Measurements from ENCODE around the gene ST3GAL5.

- TF ChIP-seq CTCF (IDR thresholded peaks at IDR 0.05) = no peak
- TF ChIP-seq POLR2A (IDR thresholded peaks at IDR 0.05) = no peak
These were observed 17.2 kb downstream of the ST3GAL5 start for GRCh38 chr2:85871494-85872164.
